A549 (cell line): ENCODE measurements around the gene PEDS1. TPM values are rescaled to one million over a fixed set of nuclear protein-coding genes. Genes with fewer than 3 reads are reported as not detected.

ENCODE experiments used
- ATAC-seq, 2 experiments: fragments of 200-7000 bp in 1 of 2; fragments of >200 bp in 1 of 2; cut with Nextera tagmentation in 1 of 2; cut with Tn5 transposase in 1 of 2; 3 replicates each; pipeline versions ENCODE4 v1.8.0 to v1.9.1; 2018 to 2020; ENCODE audit warnings: mild to moderate bottlenecking in 1 of 2, moderate library complexity in 1 of 2
- CTCF ChIA-PET: fragments of 300-600 bp; sonication (Branson Sonifier 250); formaldehyde crosslinking; extraction: SDS; loops from one replicate; lab custom pipeline; 2021; ENCODE audit warnings: antibody characterized with exemption, inconsistent platforms; lab: Yijun Ruan, JAX
- POLR2A ChIA-PET: fragments of 350-600 bp; formaldehyde crosslinking; extraction: SDS; loops from one replicate; lab custom pipeline; 2021; ENCODE audit warnings: antibody characterized with exemption, inconsistent platforms; lab: Yijun Ruan, JAX
- DNase-seq, 2 experiments: peaks; one replicate each; pipeline versions ENCODE4 v3.0.0 to v3.0.0-alpha.2; 2011 to 2016; ENCODE audit warnings: low read depth in 1 of 2, low spot score in 1 of 2
- FAIRE-seq: peaks from 2 replicates; lab custom pipeline; 2011; peaks lifted over from hg19 to GRCh38; lab: Jason Lieb, UNC
- H3K27ac ChIP-seq, 2 experiments: fragments of >200 bp; sonication (Bioruptor Twin); formaldehyde crosslinking; 3 replicates each; pipeline ENCODE4 v1.5.1; 2016 to 2017
- H3K4me1 ChIP-seq: fragments of >200 bp; sonication (Bioruptor Twin); formaldehyde crosslinking; 3 replicates; pipeline ENCODE4 v1.6.1; 2016
- H3K4me2 ChIP-seq: fragments of >200 bp; sonication (Bioruptor Twin); formaldehyde crosslinking; 3 replicates; pipeline ENCODE4 v1.6.1; 2016
- H3K4me3 ChIP-seq: fragments of >200 bp; sonication (Bioruptor Twin); formaldehyde crosslinking; 3 replicates; pipeline ENCODE4 v1.5.1; 2016
- H3K9me3 ChIP-seq: fragments of >200 bp; sonication (Bioruptor Twin); formaldehyde crosslinking; 3 replicates; pipeline ENCODE4 v1.6.1; 2016
- CEBPB ChIP-seq, 2 experiments: fragments of >200 bp in 1 of 2; sonication (Bioruptor Twin) in 1 of 2; formaldehyde crosslinking in 1 of 2; IDR thresholded peaks; 2 replicates each; pipeline ENCODE4 v1.6.1; 2012 to 2016
- CHD2 ChIP-seq: fragments of 150-350 bp; IDR thresholded peaks from 2 replicates; pipeline ENCODE4 v1.6.1; 2014; ENCODE audit warnings: low read length; ENCODE audit not compliant: partially characterized antibody
- CHD4 ChIP-seq: fragments of 200-600 bp; sonication (generic); IDR thresholded peaks from 2 replicates; pipeline ENCODE4 v1.6.1; 2016; ENCODE audit warnings: antibody characterized with exemption, mild to moderate bottlenecking, borderline replicate concordance
- FOSB ChIP-seq: fragments of 250-450 bp; sonication (Bioruptor Pico); IDR thresholded peaks from 2 replicates; pipeline ENCODE4 v1.5.0; 2020; ENCODE audit warnings: mild to moderate bottlenecking, moderate library complexity
- FOSL2 ChIP-seq, 2 experiments: fragments of 450-650 bp in 1 of 2; fragments of >200 bp in 1 of 2; sonication (Bioruptor Twin) in 1 of 2; formaldehyde crosslinking; IDR thresholded peaks; 2 replicates each; pipeline versions ENCODE4 v1.5.0 to v1.6.1; 2016 to 2020; ENCODE audit warnings: mild to moderate bottlenecking in 1 of 2, moderate library complexity in 1 of 2
- FOXS1 ChIP-seq: fragments of 250-450 bp; sonication (Bioruptor Pico); IDR thresholded peaks from 2 replicates; pipeline ENCODE4 v1.5.0; 2020; ENCODE audit warnings: mild to moderate bottlenecking, moderate library complexity
- HOXA7 ChIP-seq: fragments of 250-450 bp; sonication (Bioruptor Pico); IDR thresholded peaks from 2 replicates; pipeline ENCODE4 v1.5.0; 2020; ENCODE audit warnings: mild to moderate bottlenecking, moderate library complexity
- HOXB13 ChIP-seq: fragments of 250-450 bp; sonication (Bioruptor Pico); IDR thresholded peaks from 2 replicates; pipeline ENCODE4 v1.5.0; 2020; ENCODE audit warnings: low read depth, mild to moderate bottlenecking, moderate library complexity
- HOXB5 ChIP-seq: fragments of 250-450 bp; sonication (Bioruptor Pico); IDR thresholded peaks from 2 replicates; pipeline ENCODE4 v1.5.0; 2020; ENCODE audit warnings: mild to moderate bottlenecking, moderate library complexity
- KDM5A ChIP-seq: fragments of 200-600 bp; sonication (generic); IDR thresholded peaks from 2 replicates; pipeline ENCODE4 v1.6.1; 2016; ENCODE audit warnings: antibody characterized with exemption, mild to moderate bottlenecking
- MAX ChIP-seq: IDR thresholded peaks from 2 replicates; pipeline ENCODE4 v1.6.1; 2012
- MAZ ChIP-seq: fragments of 150-350 bp; IDR thresholded peaks from 2 replicates; pipeline ENCODE4 v1.6.1; 2014; ENCODE audit warnings: antibody characterized with exemption, low read depth, low read length, borderline replicate concordance
- NR3C1 ChIP-seq: fragments of >200 bp; sonication (Bioruptor Twin); formaldehyde crosslinking; IDR thresholded peaks from 3 replicates; pipeline ENCODE4 v1.6.1; 2017
- POLR2AphosphoS2 ChIP-seq: conservative IDR thresholded peaks from 2 replicates; pipeline ENCODE4 v1.6.1; 2012; ENCODE audit warnings: low read length, improper control_type of control experiment, inconsistent platforms
- RNF2 ChIP-seq: fragments of 200-600 bp; sonication (generic); IDR thresholded peaks from 2 replicates; pipeline ENCODE4 v1.6.1; 2016; ENCODE audit warnings: low read depth, mild to moderate bottlenecking, antibody characterized with exemption, moderate library complexity, borderline replicate concordance
- ZC3H11A ChIP-seq: fragments of 450-650 bp; IDR thresholded peaks from 2 replicates; pipeline ENCODE4 v1.6.1; 2014; ENCODE audit warnings: antibody characterized with exemption, mild to moderate bottlenecking
- ZFP36 ChIP-seq: fragments of 450-650 bp; IDR thresholded peaks from 2 replicates; pipeline ENCODE4 v1.6.1; 2014; ENCODE audit warnings: borderline replicate concordance; ENCODE audit not compliant: partially characterized antibody
- WGBS: methylation state at CpG from one replicate; pipeline ENCODE4 v1.1.6; 2017; ENCODE audit errors: missing lambda C conversion rate; 5-methylcytosine and 5-hydroxymethylcytosine counted together
- polyA plus RNA-seq, 4 experiments: library from polyadenylated mRNA; depleted of rRNA in 3 of 4; stranded (reverse); fragments of >200 nt; fragmentation: RNase III in 1 of 4; extraction: RNeasy Plus Mini Kit Qiagen cat#74134 plus additional on column Dnase treatment in 1 of 4; gene quantifications; 2 replicates in 3 of 4; 3 replicates in 1 of 4; pipeline ENCODE4 v1.2.3, GENCODE V29; 2011 to 2017

Gene PEDS1
- polyA plus RNA-seq, 2 of the 4 experiments (the other 2 are of a cell fraction): 24.5 to 25.8 TPM

- no peak for TF ChIP-seq RNF2
- TF ChIP-seq POLR2AphosphoS2: no peak
- no peak for TF ChIP-seq MAZ
- no peak for TF ChIP-seq KDM5A
- peak; percentile 31; the same call in 1 of the 2 replicates for TF ChIP-seq MAX
- TF ChIP-seq FOXS1 (CRISPR knock-in tag): no peak
- no peak for TF ChIP-seq HOXA7 (CRISPR knock-in tag)
- TF ChIP-seq FOSB (CRISPR knock-in tag): no peak
- no peak for TF ChIP-seq ZC3H11A
- no peak for TF ChIP-seq CHD2
- TF ChIP-seq NR3C1: no peak
These were observed 36.9 kb upstream of the PEDS1 start, which contains the start of gene CEBPB (continued) for GRCh38 chr20:50190251-50191064.

- FAIRE-seq (no peak), ATAC-seq (peak; percentile 5; a peak in 3 of 6 replicates), DNase-seq (peak in 1 of 2 experiments; percentile 59)
- ChIA-PET CTCF (interaction anchor here (0.6 to 27.5 kb wide), 24 partner anchors 12 to 605 kb away, joined by 3 to 1085 read pairs (median 4); partner anchors contain the start of genes BCAS4 and UBE2V1), POLR2A (interaction anchor here (1.2 to 1.7 kb wide), 3 partner anchors 103 to 260 kb away, joined by 5 to 7 read pairs (median 6); no protein-coding TSS in a partner anchor)
- peak overlapping the region; percentile 98 for H3K4me3 ChIP-seq
- H3K4me2 ChIP-seq: peak overlapping the region; percentile 92
- WGBS: 14% methylated on average over 11 of the region's 29 CpGs
- peaks cover 50% of the 10 kb centered on the region for H3K4me1 ChIP-seq
- peak overlapping the region; percentile 97 to 98 for H3K27ac ChIP-seq
- H3K9me3 ChIP-seq: no peaks in the 10 kb centered on the region
- TF ChIP-seq FOSL2 (IDR thresholded peaks at IDR 0.05): no peak
- TF ChIP-seq FOSL2 (CRISPR knock-in tag; IDR thresholded peaks at IDR 0.05): peak; percentile 24; the same call in 1 of the 2 replicates
- TF ChIP-seq CHD4: no peak
- peak; percentile 26; the same call in 1 of the 2 replicates for TF ChIP-seq HOXB13
These were observed 36.2 kb upstream of the PEDS1 start for GRCh38 chr20:50189681-50190250.

- H3K4me3 ChIP-seq: no peak overlapping the region
- H3K27ac ChIP-seq: peak overlapping the region; percentile 97 to 98
- peak in 1 of 2 experiments; percentile 5; a peak in 3 of 6 replicates for ATAC-seq
- CTCF ChIA-PET: interaction anchor here (0.6 to 27.5 kb wide), 31 partner anchors 10 to 605 kb away, joined by 3 to 1085 read pairs (median 4); partner anchors contain the start of genes BCAS4 and UBE2V1
- peaks cover 43% of the 10 kb centered on the region for H3K4me1 ChIP-seq
- H3K9me3 ChIP-seq: no peaks in the 10 kb centered on the region
- TF ChIP-seq HOXB5 (CRISPR knock-in tag) (no peak), CHD4 (no peak), CEBPB (IDR thresholded peaks at IDR 0.05) (0 out of 4 replicates have a peak, but pooled peaks of 1 of the 2 experiments have one; percentile 46), ZFP36 (no peak)
- POLR2A ChIA-PET: interaction anchor here (1.5 kb wide), 1 partner anchor 274 kb away, joined by 5 read pairs; no protein-coding TSS in a partner anchor
- no peak for FAIRE-seq
- peak in 1 of 2 experiments; percentile 51 for DNase-seq
- 79% methylated on average over 17 of the region's 18 CpGs for WGBS
- H3K4me2 ChIP-seq: peak overlapping the region; percentile 92
These were observed 35.6 kb upstream of the PEDS1 start for GRCh38 chr20:50188879-50189680.
